T-helper 9 cell (primary cell): ENCODE data around the gene LIFR.
"Not testable (repeated sequence)": the region's sequence is repeated elsewhere in the genome, so short reads cannot be mapped to it uniquely, and the experiment has no call there.

ENCODE experiments used
- DNase-seq: peaks from one replicate; pipeline ENCODE4 v3.0.0-alpha.2; 2020
- total RNA-seq, 2 donors: gene quantifications; one replicate each; lab custom pipeline; 2026; lab: John Stamatoyannopoulos, UW

LIFR gene, protein sequence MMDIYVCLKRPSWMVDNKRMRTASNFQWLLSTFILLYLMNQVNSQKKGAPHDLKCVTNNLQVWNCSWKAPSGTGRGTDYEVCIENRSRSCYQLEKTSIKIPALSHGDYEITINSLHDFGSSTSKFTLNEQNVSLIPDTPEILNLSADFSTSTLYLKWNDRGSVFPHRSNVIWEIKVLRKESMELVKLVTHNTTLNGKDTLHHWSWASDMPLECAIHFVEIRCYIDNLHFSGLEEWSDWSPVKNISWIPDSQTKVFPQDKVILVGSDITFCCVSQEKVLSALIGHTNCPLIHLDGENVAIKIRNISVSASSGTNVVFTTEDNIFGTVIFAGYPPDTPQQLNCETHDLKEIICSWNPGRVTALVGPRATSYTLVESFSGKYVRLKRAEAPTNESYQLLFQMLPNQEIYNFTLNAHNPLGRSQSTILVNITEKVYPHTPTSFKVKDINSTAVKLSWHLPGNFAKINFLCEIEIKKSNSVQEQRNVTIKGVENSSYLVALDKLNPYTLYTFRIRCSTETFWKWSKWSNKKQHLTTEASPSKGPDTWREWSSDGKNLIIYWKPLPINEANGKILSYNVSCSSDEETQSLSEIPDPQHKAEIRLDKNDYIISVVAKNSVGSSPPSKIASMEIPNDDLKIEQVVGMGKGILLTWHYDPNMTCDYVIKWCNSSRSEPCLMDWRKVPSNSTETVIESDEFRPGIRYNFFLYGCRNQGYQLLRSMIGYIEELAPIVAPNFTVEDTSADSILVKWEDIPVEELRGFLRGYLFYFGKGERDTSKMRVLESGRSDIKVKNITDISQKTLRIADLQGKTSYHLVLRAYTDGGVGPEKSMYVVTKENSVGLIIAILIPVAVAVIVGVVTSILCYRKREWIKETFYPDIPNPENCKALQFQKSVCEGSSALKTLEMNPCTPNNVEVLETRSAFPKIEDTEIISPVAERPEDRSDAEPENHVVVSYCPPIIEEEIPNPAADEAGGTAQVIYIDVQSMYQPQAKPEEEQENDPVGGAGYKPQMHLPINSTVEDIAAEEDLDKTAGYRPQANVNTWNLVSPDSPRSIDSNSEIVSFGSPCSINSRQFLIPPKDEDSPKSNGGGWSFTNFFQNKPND
- 0.97 to 1.7 reads per million in 2 donors for total RNA-seq

DNA sequence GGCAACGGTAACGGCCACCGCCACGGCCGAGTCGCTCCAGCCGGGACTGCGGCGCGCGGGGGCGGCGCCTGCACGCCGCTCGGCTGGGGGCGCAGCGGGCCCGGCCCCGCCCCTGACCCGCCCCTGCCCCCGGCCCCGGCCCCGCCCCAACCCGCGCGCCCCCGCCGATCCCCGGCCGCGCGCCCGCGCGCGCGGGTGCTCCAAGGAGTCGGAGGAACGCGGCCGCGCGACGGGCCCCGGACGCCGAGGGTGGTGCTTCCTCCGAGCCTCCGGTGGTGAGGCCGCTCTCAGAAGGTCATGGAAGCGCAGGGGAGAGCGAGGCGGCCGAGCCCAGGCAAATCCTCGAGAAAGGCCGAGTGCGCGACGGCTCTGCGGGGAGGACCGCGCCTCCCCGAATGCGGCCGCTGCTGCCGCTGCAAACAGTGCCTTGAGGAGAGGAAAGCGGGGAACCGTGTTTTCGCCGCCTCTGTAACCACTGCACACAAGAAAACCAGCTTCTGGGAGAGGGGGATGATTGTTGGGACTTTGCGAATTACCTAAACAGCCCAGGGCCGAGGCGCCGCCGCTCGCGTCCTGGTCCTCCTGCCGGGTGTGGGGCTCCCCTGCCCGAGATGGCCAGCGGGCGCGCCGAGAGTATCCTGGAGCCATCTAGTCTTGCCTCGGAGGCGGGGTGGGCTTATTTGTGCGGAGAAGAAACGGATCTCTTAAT, at the start of gene LIFR:
TSS of gene LIFR (minus strand) at position 48 of the 709 bp plus-strand sequence. CDS start 25,999 bp downstream, outside the sequence.
- peak; percentile 28 for DNase-seq

DNA sequence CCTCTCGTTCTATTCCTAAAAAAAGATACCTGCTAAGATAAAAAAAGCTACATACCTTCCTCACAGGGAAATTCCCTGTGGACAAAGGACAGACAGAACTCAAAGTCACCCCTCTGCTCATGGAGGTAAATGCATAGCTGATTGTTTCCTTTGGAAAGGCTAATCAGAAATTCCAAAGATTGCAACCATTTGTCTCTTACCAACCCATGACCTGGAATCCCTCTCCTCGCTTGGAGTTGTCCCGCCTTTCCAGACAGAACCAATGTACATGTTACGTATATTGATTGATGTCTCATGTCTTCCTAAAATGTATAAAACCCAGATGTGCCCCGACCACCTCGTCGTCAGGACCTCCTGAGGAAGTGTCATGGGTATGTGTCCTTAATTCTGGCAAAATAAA, 49.2 kb upstream of the LIFR start:
- DNase-seq: no peak

DNA sequence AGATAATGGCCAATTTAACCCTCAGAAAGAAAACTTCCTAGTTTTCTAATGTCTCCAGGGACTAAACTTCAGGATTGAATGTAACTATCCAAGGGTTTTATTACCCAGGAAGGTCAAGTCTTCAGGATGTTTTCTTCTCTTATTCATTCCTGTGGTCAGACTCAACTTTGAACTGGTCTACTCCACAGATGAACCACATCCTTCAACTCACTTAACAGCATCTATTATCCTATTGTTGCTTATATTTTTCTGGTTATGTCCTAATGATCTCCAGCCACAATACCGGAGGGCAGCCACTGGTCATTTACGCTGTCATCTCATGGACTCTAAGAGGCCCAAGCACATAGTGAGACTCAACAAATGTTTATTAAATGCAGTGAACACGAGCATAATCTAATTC, 47.2 kb upstream of the LIFR start:
- DNase-seq: no peak

DNA sequence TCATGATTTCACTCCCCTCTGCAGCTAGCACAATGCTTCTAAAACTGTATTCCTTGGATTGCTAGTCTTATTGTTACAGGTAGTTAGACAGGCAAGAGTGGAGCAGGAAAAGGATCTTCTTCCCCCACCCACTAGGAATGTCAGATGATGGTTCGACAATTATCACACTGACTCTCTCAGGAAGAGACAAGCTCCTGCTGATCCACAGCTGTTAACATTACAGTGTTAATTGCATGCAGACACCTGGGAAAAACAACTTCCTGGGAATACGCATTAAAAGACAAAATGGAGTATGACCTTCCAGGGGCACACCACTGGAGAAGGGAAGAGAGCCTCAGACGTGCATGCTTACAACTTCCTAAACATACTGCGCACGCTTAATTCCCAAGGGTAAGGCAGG, 46.2 kb upstream of the LIFR start:
- DNase-seq: no peak

DNA sequence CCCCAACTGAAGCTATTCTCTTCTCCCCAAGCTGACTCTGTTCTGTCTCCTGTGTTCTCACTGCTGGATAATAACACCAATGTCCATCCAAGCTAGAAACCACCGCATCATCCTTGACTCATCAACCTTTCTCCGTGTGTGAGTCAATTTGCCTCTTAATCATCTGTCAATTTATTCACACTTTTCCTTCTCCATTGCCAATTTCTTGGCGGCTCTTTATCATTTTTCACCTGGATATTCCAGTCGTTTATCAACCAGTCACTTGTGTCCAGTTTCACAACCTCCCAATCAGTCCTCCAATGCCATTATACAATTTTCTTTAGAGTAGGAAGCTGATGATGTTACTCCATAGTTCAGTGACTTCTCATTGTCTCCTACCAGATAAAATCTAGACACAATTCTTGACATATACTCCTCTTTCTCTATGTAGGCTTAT, 45.4 kb upstream of the LIFR start:
- DNase-seq: no peak

DNA sequence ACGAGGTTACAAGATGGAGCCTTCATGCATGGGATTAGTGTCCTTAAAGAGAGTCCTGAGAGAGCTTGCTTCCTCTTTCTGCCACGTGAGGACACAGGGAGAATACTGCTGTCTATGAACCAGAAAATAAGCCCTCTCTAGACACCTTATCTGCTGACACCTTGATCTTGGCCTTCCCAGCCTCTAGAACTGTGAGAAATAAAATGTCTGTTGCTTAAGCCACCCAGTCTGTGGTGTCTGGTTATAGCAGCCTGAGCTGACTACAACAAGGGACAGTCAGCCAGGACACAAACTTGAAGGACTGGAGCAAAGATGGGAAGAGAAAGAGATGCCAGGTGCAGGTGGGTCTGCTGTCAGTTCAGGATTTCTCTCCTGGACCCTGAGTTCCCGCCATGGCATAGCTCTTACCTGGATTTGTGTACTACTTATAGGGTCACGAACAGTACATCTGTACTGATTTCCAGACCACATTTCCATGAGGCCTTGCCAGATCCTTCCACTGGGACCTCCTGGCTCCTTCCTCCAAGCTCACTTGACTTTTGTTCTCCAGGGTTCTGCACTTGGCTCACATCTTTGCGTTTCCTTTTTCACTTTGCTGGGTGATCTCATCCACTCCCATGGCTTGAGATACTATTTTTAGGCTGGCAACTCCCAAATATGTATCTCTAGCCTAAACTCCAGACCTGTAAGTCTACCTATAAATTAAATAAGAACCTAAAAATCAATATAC, 44.9 kb upstream of the LIFR start:
- no peak for DNase-seq

DNA sequence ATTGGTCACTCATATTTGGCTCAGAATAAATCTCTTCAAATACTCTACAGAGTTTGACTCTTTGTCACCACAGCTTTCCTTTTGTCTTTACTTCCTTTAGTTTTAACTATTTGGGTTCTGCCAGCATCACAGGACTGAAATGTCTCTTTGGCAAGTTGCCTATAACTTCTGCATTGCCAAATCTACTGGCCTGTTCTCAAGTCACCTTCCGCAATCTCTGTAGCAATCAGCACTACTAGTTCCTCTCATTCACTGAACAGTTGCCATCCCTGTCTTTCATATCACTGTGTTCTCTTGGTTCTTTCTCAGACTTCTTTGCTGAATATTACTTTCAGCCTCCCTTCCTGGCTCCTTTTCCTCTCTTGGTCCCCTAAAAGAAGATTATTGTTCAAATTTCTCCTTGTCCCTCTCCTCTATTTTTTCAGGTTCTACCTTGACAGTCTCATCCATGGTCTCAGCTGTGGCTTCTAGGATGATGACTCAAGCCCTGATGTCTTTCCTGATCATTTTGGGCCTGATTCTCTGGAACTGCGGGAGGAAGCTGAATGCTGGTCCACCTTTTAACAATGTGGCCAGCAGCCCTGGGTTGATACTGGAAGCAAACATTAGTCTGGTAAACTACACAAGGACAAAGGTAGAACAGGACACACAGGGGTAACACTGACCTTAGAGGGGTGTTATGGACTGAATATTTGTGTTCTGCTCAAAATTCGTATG, 44.0 kb upstream of the LIFR start:
- DNase-seq: no peak

DNA sequence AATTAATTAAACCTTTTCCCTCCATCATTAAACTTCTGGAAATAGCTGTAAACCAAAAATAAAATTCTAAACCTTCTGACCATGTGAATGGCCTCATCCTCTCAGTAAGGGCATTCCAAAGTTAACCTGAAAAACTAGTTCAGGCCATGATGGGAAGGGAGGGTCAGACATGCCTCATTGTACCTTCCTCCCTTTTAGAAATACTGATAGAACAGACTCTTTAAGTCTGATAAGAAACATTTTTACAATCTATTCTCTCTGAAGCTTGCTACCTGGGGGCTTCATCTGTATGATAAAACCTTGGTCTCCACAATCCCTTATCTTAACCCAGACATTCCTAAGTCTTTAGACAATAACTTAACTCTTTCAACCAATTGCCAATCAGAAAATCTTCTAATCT, 43.3 kb upstream of the LIFR start:
- DNase-seq: not testable (repeated sequence)

DNA sequence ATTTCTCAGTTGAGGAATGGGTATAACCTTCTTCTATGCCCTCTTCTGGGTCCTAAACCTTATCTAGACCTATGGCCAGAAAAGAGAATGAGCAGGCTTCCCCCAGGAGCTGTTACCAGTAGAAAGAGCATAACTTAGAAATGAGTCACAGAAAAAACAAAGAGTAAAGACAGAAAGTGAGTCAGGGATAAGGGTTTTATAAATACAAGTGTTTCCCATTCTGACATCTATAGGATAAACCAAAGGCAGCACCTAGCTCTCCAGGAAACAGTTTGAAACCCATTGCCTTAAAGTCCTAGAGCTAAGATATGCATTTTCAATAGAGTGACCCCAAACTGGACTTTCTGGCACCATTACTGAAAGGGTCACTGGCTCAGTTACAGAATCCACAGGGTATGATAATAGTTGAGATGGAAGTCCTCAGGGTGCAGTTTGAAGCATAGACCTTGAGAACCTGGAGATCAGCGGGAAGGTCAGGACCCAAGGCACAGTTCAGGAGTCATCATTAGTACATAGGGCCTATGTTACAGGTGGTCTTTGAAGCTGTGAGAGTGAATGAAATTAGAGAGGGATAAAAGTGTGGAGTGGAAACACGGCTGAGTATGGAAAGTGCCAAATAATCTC, 42.7 kb upstream of the LIFR start:
- DNase-seq: no peak

DNA sequence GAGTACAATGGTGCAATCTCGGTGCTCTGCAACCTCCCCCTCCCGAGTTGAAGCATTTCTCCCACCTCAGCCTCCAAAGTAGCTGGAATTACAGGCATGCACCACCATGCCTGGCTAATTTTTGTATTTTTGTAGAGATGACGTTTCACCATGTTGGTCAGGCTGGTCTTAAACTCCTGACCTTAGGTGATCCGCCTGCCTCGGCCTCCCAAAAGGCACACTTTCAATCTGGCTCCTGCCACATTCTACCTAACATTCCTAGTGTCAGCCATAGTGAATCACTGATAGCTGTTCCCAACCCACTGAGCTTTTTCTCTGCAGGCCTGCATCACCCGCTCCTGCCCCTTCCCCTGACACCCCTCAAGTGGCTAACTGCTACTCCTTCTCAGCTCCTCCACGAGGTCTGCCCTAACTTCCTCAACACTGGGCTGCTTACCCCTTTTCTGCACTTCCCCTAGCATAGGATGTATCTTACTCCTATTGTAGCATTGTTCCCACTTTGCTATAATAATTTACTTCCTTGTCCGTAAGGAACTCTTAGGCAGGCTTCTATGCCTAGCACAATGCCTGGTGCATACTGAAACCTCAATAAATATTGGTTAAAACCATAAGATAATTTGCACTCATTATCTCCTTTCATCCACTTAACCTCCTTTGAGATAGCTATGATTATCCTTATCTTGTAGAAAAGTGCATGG, 42.0 kb upstream of the LIFR start:
- no peak for DNase-seq

DNA sequence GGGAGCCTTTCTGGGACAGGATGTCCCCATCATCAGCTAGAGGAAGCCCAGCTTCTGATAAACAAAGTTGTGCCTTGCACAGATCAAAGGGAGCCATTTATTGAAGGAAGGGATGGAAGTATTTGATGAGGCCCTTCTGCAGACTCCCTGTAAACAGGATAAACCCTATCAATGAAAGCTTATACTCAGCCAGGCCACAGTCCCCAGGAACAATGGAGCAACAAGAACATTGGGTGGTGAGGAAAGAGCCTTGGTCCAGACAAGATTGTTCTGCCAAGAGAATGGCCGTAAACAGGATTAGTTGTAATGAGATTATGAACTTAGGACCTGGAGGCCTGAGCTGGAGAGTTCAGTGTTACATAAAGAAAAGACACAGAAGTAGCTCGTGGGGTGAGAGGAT, 40.5 kb upstream of the LIFR start:
- DNase-seq: no peak

DNA sequence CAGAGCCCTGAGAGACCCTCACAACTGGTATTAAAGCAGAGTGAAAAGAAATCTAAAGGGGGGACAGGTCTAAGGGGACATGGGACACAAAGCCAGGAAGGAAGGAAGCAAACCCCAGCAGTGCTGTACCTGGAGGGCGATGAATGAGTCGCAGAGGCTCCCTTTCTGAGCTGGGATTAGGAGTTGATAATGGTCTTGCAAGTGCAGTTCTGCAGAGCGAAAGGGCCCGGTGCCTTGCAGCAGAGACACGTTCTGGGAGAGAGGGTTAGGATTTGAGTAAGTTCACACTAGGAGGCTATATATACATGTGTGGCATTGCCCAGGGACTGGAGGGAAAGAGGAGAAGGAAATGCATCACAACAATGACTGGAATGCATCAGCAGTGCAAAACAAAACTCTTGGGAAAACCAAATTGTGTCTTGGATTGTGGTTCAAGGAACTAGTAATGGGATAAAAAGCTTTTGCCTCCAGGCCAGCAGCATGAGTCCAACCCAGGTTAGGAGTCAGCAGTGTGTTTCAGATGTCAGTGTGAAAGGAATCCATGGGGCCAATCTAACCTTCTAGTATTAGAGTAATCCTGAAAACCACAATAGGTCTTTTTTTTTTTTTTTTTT, 38.8 kb upstream of the LIFR start:
- no peak for DNase-seq

DNA sequence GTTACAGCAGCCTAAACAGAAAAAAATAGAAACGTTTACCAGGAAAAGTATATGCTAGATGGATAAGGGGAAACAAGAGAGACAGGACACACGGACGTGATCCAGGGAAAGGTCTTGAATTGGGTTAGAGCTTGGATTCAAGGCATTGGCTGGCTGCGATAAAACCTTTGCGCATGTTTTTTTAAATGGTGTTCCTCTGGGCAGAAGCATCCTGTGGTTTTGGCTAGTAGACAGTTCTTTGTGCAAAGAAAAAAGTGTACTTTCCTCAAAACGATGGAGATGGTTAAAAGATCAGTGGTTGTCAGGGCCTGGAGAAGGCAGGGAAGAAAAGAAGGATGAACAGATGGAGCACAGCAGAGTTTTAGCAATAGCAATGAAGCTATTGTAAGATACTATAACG, 37.5 kb upstream of the LIFR start:
- DNase-seq: no peak

DNA sequence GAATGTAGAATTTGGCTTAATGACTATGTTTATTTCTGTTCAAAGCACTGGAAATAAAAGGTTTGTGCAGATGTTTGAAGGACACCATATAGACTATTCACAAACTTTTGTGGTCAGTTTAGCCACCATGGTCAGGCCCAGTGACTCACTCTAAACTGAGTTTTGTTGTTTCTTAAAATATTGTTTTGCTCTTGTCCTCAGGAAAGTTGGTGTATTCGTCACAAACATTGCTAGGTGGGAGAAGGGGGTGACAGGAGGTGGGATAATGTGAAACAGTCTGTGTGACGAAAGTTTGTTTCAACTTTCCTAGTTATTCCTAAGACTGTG, 35.0 kb upstream of the LIFR start:
- no peak for DNase-seq

DNA sequence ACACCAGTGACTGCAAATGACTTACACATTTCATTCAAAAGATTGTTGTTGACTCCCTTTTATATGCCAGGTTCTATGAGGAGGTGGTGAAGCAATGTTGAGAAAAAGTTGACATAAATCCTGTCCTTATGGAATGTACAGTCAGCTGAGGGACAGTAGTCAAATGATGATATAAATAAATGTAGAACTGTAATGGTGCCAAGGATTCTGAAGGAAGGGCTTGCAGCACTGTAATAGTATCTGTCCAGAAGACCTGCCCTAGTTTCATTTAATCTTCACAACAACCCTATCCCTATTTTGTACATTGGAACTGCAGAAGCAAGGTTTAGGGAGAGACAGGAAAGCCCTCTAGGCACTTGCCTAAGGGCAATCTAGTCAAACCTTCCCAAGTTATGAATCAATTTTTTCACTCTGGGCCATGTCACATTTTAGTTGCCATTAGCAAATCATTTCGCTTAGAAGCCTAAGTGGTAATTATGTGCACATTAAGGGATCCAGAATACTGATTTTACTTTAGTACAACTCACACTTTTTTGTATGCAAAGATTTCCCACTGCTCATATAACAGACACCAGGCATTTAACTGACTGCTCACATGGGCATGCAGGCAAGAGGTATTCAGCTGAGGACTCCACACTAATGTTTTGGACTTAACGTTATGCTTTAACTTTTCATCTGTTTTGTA, 34.5 kb upstream of the LIFR start:
- DNase-seq: no peak

DNA sequence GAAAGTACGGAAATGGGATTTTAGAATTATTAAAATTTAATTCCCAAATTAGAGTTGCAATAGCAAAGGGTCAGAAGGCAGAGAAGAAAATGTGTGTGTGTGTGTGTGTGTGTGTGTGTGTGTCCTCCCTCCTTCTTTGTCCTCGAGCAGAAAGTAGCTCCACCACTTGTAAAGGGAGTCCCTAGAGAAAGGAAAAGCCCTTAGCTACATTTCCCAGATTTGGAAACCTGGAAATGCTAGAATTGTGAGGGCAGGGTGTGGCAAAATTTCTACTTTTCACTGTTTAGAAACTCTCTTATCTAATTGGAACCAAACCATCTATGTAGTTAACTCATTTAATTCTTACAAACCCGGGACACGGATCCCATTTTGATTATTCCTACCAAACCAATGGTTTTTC, 33.2 kb upstream of the LIFR start:
- DNase-seq: no peak

DNA sequence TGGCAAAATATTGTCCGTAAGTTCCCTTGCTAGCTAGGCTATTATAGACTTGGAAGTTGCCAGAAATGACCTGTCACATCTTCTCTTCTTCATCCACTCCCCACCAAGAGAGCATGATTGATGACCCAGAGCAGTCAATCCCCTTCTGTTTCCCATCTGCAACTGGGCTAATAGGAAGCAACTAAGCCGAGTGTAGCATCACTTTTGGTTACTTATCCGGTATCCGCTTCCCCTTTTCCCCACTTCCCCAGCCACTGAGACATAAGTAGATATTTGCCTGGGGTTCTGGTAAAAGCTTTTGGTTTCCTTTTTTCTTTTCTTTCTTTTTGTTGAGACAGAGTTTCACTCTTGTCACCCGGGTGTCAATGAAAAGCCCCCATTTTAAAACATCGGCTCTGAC, 29.4 kb upstream of the LIFR start:
- no peak for DNase-seq

DNA sequence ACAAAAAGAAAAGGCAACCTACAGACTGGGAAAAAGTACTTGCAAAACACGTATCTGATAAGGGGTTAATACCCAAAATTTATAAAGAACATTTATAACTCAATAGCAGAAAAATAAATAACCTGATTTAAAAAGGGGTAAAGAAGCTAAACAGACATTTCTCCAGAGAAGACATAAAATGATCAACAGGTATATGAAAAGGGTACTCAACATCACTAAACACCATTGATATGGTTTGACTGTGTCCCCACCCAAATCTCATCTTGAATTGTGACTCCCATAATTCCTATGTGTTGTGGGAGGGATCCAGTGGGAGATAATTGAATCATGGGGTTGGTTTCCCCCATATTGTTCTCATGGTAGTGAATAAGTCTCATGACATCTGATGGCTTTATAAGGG, 27.1 kb upstream of the LIFR start:
- no peak for DNase-seq

DNA sequence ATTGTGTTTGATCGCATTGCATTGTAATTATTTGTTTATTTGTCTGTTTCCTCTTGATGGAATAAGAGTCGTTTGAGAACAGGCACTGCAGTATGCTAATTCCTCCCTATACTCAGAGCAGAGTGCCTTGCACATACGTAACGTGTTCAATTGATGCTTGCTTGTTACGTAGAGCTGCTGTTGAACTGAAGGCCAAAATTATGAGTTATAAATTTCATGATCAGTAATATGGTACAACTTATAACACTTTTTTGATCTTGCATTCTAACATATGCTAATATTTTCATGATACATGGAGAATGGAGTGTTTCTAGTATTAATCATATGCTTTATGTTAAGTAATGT, 26.5 kb upstream of the LIFR start:
- no peak for DNase-seq
